ENCODE measurements around the gene RNF150.

The RNF150 gene

GRCh38 chr4:140819610-140820009 lies 313.7 kb downstream of the RNF150 start:
- TF ChIP-seq CTCF (IDR thresholded peaks at IDR 0.05) = no peak

GRCh38 chr4:140818433-140818832 lies 314.8 kb downstream of the RNF150 start:
- TF ChIP-seq CTCF (IDR thresholded peaks at IDR 0.05) = no peak

GRCh38 chr4:140816806-140817510 lies 316.3 kb downstream of the RNF150 start:
- no peak for TF ChIP-seq CTCF (IDR thresholded peaks at IDR 0.05)

GRCh38 chr4:140813804-140814203 lies 319.5 kb downstream of the RNF150 start:
- TF ChIP-seq CTCF (IDR thresholded peaks at IDR 0.05) = no peak

- no peak for TF ChIP-seq CTCF (IDR thresholded peaks at IDR 0.05)
Measured at GRCh38 chr4:140812916-140813315, 320.4 kb downstream of the RNF150 start.

GRCh38 chr4:140811429-140811828 lies 321.8 kb downstream of the RNF150 start:
- TF ChIP-seq CTCF (IDR thresholded peaks at IDR 0.05) = no peak

Data from LNCAP (cell line).